HepG2 (cell line): ENCODE data around the gene KAT7. TPM values are rescaled to one million over a fixed set of nuclear protein-coding genes. Genes with fewer than 3 reads are reported as not detected.

Source experiments
- ATAC-seq: fragments of 200-7000 bp; cut with Tn5 transposase; 3 replicates; pipeline ENCODE4 v1.9.1; 2020; ENCODE audit warnings: mild to moderate bottlenecking, moderate library complexity
- BruUV-seq: library from RNA; stranded (reverse); fragments of 400-500 nt; replicated peaks from 2 replicates; lab custom pipeline; 2021; lab: Mats Ljungman, UMichigan
- CTCF ChIA-PET: fragments of 300-600 bp; formaldehyde crosslinking; extraction: SDS; loops from one replicate; lab custom pipeline; 2021; ENCODE audit warnings: low total read pairs, inconsistent platforms, low intra/inter-chr PET ratio; lab: Yijun Ruan, JAX
- POLR2A ChIA-PET: fragments of 350-600 bp; sonication (Branson Sonifier 250); formaldehyde crosslinking; loops from one replicate; lab custom pipeline; 2020; ENCODE audit warnings: antibody characterized with exemption, inconsistent platforms; lab: Yijun Ruan, JAX
- DNase-seq: peaks from one replicate; pipeline ENCODE4 v3.0.0-alpha.2; 2015; ENCODE audit warnings: low spot score
- FAIRE-seq: peaks from 3 replicates; lab custom pipeline; 2011; peaks lifted over from hg19 to GRCh38; lab: Jason Lieb, UNC
- H2AFZ ChIP-seq: one replicate; pipeline ENCODE4 v1.6.1; 2011; ENCODE audit warnings: low read length, inconsistent platforms
- H3K27ac ChIP-seq: fragments of 300-600 bp; 3 replicates; pipeline ENCODE4 v1.8.0; 2011; ENCODE audit warnings: mixed run types, mild to moderate bottlenecking, mixed read lengths, low read length, inconsistent platforms; ENCODE audit not compliant: insufficient read depth; ENCODE audit errors: extremely low read length
- H3K27me3 ChIP-seq, 2 experiments: fragments of 200-600 bp in 1 of 2; 2 replicates in 1 of 2; 3 replicates in 1 of 2; pipeline versions ENCODE4 v1.6.0 to v1.8.0; 2011; ENCODE audit warnings: low read length in 2 of 2, mild to moderate bottlenecking in 2 of 2, moderate library complexity in 2 of 2, inconsistent platforms in 1 of 2; ENCODE audit not compliant: insufficient read depth in 2 of 2, control insufficient read depth in 1 of 2
- H3K36me3 ChIP-seq, 2 experiments: fragments of 200-600 bp in 1 of 2; replicated peaks in 1 of 2; 2 replicates in 1 of 2; 3 replicates in 1 of 2; pipeline versions ENCODE4 v1.5.1 to v1.8.0; 2011; ENCODE audit warnings: low read length in 2 of 2, inconsistent platforms in 1 of 2; ENCODE audit not compliant: insufficient read depth in 2 of 2, control insufficient read depth in 1 of 2
- H3K4me1 ChIP-seq: 2 replicates; pipeline ENCODE4 v1.5.1; 2012; ENCODE audit warnings: low read length, inconsistent platforms; ENCODE audit not compliant: insufficient read depth
- H3K4me2 ChIP-seq: 2 replicates; pipeline ENCODE4 v1.6.0; 2011; ENCODE audit warnings: low read depth, low read length, inconsistent platforms
- H3K4me3 ChIP-seq, 3 experiments: fragments of 200-600 bp in 1 of 3; sonication (generic), shearing (Covaris generic) in 1 of 3; replicated peaks in 1 of 3; 2 replicates each; pipeline ENCODE4 v1.5.1; 2011 to 2016; ENCODE audit warnings: low read length in 3 of 3, inconsistent platforms in 2 of 3, low read depth in 2 of 3, mild to moderate bottlenecking in 2 of 3, control low read depth in 1 of 3, mixed read lengths in 1 of 3; ENCODE audit not compliant: insufficient read depth in 1 of 3
- H3K79me2 ChIP-seq: one replicate; pipeline ENCODE4 v1.6.1; 2011; ENCODE audit warnings: low read length, inconsistent platforms; ENCODE audit not compliant: insufficient read depth
- H3K9ac ChIP-seq: 2 replicates; pipeline ENCODE4 v1.6.0; 2011; ENCODE audit warnings: mild to moderate bottlenecking, low read depth, low read length, inconsistent platforms; ENCODE audit not compliant: insufficient read depth
- H3K9me3 ChIP-seq: 2 replicates; pipeline ENCODE4 v1.5.1; 2012; ENCODE audit warnings: mild to moderate bottlenecking, low read length
- H4K20me1 ChIP-seq: 2 replicates; pipeline ENCODE4 v1.6.0; 2011; ENCODE audit warnings: inconsistent platforms, mild to moderate bottlenecking, low read length, moderate library complexity; ENCODE audit not compliant: insufficient read depth
- POLR2G ChIP-seq: fragments of 200-400 bp; formaldehyde crosslinking; IDR thresholded peaks from 2 replicates; pipeline ENCODE4 v1.6.1; 2018; ENCODE audit warnings: mild to moderate bottlenecking, low read depth, low read length, moderate library complexity
- RBM22 ChIP-seq: fragments of 200-400 bp; formaldehyde crosslinking; optimal IDR thresholded peaks from 2 replicates; pipeline ENCODE3; 2017; ENCODE audit warnings: mild to moderate bottlenecking, low read length, moderate library complexity
- SYNCRIP ChIP-seq: fragments of 200-400 bp; formaldehyde crosslinking; IDR thresholded peaks from 2 replicates; pipeline ENCODE4 v1.6.1; 2018; ENCODE audit warnings: mild to moderate bottlenecking, low read depth, low read length; ENCODE audit not compliant: insufficient read depth
- XRCC5 ChIP-seq: fragments of 200-400 bp; formaldehyde crosslinking; optimal IDR thresholded peaks from 2 replicates; pipeline ENCODE3; 2017; ENCODE audit warnings: mild to moderate bottlenecking, low read length
- ZNF296 ChIP-seq: sonication (generic); formaldehyde crosslinking; conservative IDR thresholded peaks from 2 replicates; pipeline ENCODE4 v1.5.0; 2020; ENCODE audit warnings: mild to moderate bottlenecking, missing genetic modification reagents
- ZNF737 ChIP-seq: sonication (generic); formaldehyde crosslinking; IDR thresholded peaks from 2 replicates; pipeline ENCODE4 v1.5.0; 2020; ENCODE audit warnings: missing genetic modification reagents, mild to moderate bottlenecking, borderline replicate concordance
- WGBS: methylation state at CpG from one replicate; pipeline ENCODE4 v1.1.6; 2017; ENCODE audit warnings: low lambda C conversion rate; 5-methylcytosine and 5-hydroxymethylcytosine counted together
- in situ Hi-C: cut with HindIII; loops from 2 replicates; pipeline ENCODE4 v1.10.0; 2017; ENCODE audit warnings: low pct_unique_long_range_greater_than_20kb; ENCODE audit not compliant: extremely low pct_ligation_motif_present
- intact Hi-C: fragments of 100-400 bp; cut with micrococcal nuclease; formaldehyde crosslinking; loops from one replicate; pipeline ENCODE4 v1.10.0; 2022; ENCODE audit not compliant: unreplicated experiment
- polyA plus RNA-seq, 8 experiments: library from polyadenylated mRNA; depleted of rRNA in 3 of 8; stranded (reverse) in 7 of 8; unstranded in 1 of 8; fragments of >200 nt; fragmentation: Illumina TruSeq in 4 of 8; extraction: Trizol in 4 of 8; gene quantifications; 2 replicates each; pipeline versions ENCODE4 v1.2.1 to v1.2.3, GENCODE V29; 2011 to 2016; ENCODE audit warnings: low read depth in 4 of 8, missing spikeins in 1 of 8, mixed read lengths in 1 of 8; ENCODE audit not compliant: insufficient read depth in 1 of 8
- total RNA-seq, 5 experiments: library from RNA; depleted of rRNA; stranded (reverse); fragments of >200 nt; fragmentation: Illumina TruSeq; extraction: Trizol; gene quantifications; 2 replicates each; pipeline ENCODE4 v1.2.3, GENCODE V29; 2016; ENCODE audit warnings: low read depth in 1 of 5
- TF ChIP-seq, protein P1 (sequence below): sonication (generic); formaldehyde crosslinking; IDR thresholded peaks from 2 replicates; pipeline ENCODE4 v1.4.0; 2020; ENCODE audit warnings: missing genetic modification reagents

Gene KAT7
- total and polyA plus RNA-seq, 2 of the 13 experiments (the other 11 are each of a cell fraction or from before 2014, with no cell fraction given) = 21.2 to 39.2 TPM

DNA sequence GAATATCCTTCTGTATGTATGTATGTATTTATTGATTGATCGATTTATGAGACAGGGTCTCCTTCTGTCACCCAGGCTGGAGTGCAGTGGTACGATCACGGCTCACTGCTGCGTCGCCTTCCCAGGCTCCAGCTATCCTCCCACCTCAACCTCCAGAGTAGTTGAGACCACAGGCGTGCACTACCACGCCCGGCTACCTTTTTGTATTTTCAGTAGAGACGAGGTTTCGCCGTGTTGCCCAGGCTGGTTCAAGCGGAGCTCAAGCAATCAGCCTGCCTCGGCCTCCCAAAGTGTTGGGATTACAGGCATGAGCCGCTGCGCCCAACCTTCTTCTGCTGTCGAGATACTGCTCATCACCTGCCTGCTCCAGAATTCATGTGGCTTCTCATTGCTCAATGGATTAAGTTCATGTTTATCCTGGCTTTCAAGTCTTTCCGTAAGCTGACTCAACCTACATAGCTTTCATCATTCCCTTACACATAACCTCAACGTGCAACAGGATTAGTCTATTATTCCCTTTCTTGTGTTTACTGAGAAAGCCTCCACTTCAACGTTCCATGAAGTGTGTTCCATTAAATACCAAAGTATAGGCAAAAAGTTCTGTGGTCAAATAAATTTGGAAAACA is 45.8 kb downstream of the KAT7 start:
- Histone ChIP-seq H3K9ac (no peak overlapping the region), H3K27me3 (no peaks in the 10 kb centered on the region), H3K4me1 (peaks cover 19% of the 10 kb centered on the region), H3K27ac (no peak overlapping the region), H3K79me2 (no peaks in the 10 kb centered on the region), H2AFZ (no peak overlapping the region), H3K4me2 (no peak overlapping the region), H3K9me3 (no peaks in the 10 kb centered on the region)
- no TSS peak for BruUV-seq
- in situ Hi-C loops = no loop called here
- WGBS = 96% methylated on average over 19 of the region's 19 CpGs
- DNase-seq (no peak), ATAC-seq (no peak)
- CTCF ChIA-PET = no interaction called here
- POLR2A ChIA-PET = no interaction called here
- TF ChIP-seq POLR2G (0 out of 2 replicates have a peak, but pooled peaks have one; percentile 14), SYNCRIP (no peak)
- TF ChIP-seq, all 625 proteins: peak for 1
- H4K20me1 ChIP-seq = no peaks in the 10 kb centered on the region
- no peak for FAIRE-seq
- intact Hi-C loops = no loop called here
- H3K36me3 ChIP-seq = peaks cover 1 to 23% of the 10 kb centered on the region in 2 experiments
- no peak overlapping the region for H3K4me3 ChIP-seq

DNA sequence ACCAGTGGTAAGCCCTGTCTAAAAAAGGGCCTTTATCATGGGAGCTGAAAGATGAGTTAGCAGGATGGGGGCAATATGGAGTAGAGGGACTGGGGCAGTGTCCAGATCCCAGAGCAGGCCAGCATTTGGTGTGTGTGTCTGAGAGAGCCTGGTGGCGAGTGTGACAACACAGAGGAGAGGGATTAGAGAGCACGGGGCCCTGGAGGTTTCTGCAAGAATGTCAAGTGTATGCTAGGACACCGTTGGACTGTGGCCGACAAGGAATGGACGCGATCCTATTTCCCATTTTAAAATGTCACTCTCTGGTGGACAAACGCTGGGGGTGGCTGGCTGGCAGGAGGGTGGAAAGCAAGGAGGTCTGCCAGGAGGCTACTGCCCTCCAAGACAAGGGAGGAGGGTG is 47.0 kb downstream of the KAT7 start:
- peaks cover 19% of the 10 kb centered on the region for H3K4me1 ChIP-seq
- H3K79me2 ChIP-seq = no peaks in the 10 kb centered on the region
- in situ Hi-C loops (no loop called here), intact Hi-C loops (no loop called here)
- no peaks in the 10 kb centered on the region for H3K9me3 ChIP-seq
- H3K4me2 ChIP-seq = 0 out of 2 replicates have a peak overlapping the region, but pooled peaks have one; percentile 27
- no peak overlapping the region for H3K27ac ChIP-seq
- no peaks in the 10 kb centered on the region for H4K20me1 ChIP-seq
- no peak overlapping the region for H3K4me3 ChIP-seq
- no TSS peak for BruUV-seq
- POLR2A ChIA-PET = no interaction called here
- WGBS = 89% methylated on average over 7 of the region's 7 CpGs
- CTCF ChIA-PET = no interaction called here
- peak; percentile 16 for ATAC-seq
- H2AFZ ChIP-seq = no peak overlapping the region
- no peak for DNase-seq
- no peak overlapping the region for H3K9ac ChIP-seq
- H3K27me3 ChIP-seq = no peaks in the 10 kb centered on the region
- peaks cover 1 to 14% of the 10 kb centered on the region in 2 experiments; a peak in 4 of 5 replicates for H3K36me3 ChIP-seq
- no peak for FAIRE-seq
- TF ChIP-seq RBM22 = peak; percentile 74
- TF ChIP-seq, protein P1, sequence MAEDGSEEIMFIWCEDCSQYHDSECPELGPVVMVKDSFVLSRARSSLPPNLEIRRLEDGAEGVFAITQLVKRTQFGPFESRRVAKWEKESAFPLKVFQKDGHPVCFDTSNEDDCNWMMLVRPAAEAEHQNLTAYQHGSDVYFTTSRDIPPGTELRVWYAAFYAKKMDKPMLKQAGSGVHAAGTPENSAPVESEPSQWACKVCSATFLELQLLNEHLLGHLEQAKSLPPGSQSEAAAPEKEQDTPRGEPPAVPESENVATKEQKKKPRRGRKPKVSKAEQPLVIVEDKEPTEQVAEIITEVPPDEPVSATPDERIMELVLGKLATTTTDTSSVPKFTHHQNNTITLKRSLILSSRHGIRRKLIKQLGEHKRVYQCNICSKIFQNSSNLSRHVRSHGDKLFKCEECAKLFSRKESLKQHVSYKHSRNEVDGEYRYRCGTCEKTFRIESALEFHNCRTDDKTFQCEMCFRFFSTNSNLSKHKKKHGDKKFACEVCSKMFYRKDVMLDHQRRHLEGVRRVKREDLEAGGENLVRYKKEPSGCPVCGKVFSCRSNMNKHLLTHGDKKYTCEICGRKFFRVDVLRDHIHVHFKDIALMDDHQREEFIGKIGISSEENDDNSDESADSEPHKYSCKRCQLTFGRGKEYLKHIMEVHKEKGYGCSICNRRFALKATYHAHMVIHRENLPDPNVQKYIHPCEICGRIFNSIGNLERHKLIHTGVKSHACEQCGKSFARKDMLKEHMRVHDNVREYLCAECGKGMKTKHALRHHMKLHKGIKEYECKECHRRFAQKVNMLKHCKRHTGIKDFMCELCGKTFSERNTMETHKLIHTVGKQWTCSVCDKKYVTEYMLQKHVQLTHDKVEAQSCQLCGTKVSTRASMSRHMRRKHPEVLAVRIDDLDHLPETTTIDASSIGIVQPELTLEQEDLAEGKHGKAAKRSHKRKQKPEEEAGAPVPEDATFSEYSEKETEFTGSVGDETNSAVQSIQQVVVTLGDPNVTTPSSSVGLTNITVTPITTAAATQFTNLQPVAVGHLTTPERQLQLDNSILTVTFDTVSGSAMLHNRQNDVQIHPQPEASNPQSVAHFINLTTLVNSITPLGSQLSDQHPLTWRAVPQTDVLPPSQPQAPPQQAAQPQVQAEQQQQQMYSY = no peak
- 0 out of 2 replicates have a peak, but pooled peaks have one; percentile 22 for TF ChIP-seq ZNF296 (CRISPR knock-in tag)
- TF ChIP-seq ZNF737 (CRISPR knock-in tag) = no peak
- no peak for TF ChIP-seq XRCC5
